ENCODE results near the gene EML1. TPM values are rescaled to one million over a fixed set of nuclear protein-coding genes. Genes with fewer than 3 reads are reported as not detected.

The EML1 gene
- total RNA-seq, 3 donors from 2014 or later = 5.4 to 82.5 (median 8.1) TPM

DNA sequence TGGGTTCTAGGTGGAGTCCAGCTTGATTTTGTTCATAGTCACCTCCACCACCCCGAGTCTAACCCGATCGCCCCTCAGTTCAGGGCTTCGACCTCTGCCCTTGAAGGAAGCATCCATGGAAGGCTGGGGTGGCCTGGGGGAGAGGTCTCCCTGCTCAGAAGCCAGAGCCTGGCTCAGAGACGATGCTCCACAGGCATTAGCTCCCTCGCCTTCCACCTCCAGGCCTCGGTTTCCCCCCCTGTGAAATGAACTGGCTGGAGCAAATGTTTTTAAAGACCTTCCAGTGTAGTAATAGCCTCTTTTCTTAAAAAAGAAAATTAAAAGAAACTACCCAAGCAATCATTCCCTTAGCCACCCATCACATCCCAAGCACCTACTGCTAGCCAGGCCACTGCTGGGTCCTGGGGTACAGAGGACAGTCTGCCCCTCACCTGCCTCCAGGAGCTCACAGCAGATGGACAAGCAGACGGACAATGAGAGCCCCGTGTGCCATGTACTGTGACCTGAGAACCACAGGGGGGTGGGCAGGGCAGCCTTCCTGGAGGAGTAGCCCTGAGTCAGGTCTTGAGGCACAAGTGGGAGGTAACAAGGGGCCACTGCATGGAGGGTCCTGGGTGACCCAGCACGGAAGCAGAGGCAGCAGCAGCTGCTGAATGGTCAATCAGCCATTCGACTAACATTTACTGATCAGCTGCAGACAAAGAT lies 42.3 kb upstream of the EML1 start:
- DNase-seq (no peak), ATAC-seq (no peak)
- TF ChIP-seq, protein P1, sequence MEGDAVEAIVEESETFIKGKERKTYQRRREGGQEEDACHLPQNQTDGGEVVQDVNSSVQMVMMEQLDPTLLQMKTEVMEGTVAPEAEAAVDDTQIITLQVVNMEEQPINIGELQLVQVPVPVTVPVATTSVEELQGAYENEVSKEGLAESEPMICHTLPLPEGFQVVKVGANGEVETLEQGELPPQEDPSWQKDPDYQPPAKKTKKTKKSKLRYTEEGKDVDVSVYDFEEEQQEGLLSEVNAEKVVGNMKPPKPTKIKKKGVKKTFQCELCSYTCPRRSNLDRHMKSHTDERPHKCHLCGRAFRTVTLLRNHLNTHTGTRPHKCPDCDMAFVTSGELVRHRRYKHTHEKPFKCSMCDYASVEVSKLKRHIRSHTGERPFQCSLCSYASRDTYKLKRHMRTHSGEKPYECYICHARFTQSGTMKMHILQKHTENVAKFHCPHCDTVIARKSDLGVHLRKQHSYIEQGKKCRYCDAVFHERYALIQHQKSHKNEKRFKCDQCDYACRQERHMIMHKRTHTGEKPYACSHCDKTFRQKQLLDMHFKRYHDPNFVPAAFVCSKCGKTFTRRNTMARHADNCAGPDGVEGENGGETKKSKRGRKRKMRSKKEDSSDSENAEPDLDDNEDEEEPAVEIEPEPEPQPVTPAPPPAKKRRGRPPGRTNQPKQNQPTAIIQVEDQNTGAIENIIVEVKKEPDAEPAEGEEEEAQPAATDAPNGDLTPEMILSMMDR (IDR thresholded peaks at IDR 0.05) = no peak
- H3K36me3 ChIP-seq (ENCODE audit: low read depth) = no peaks in the 10 kb centered on the region
- H3K4me1 ChIP-seq (ENCODE audit: low read depth) = peaks cover 9% of the 10 kb centered on the region
- intact Hi-C loops (cut with DNase I, micrococcal nuclease) = no loop called here
- H3K9me3 ChIP-seq = no peaks in the 10 kb centered on the region
- H3K4me3 ChIP-seq = no peak overlapping the region

DNA sequence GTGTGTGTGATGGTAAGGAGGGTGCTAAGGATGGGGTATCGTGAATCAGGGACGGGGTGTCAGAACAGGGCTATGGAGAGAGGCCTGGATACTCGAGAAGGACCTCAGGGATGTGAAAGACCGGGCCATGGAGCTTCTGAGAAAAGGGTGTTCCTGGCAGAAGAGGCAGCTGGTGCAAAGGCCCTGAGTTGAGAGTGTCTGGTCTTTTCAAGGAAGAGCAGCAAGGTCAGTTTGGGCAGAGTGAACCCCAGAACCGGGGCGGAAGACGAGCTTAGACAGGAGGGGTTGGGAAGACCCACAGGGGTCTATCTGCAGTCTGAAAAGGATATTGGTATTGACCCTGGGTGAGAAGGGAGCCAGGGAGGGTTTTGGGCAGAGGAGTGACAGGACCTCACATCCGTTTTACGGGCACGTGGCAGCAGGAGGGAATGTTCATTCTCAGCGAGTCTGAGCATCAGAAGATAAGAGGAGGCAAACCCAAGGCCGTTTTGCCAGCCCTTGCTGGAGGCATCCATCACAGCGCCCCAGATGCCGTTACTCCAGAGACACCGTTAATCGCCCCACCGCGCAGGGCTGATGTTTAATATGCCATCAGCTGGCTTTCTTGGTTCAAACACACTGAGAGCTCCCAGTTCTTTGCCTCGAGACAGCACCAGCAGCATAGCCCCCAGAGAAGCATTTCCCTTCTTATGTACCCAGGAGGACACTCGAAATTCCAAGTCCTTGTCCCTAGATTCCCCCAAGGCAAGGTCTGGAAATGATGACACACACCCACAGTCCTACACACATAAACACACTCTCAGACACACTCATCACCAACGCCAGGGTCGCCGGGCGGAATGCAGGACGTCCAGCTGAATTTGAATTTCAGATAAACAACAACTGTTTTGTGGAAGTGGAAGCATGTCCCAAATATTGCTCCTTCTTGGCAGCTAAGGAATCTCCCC lies 41.4 kb upstream of the EML1 start:
- ATAC-seq (peak; percentile 26), DNase-seq (no peak)
- no peak overlapping the region for H3K4me3 ChIP-seq
- intact Hi-C loops (cut with DNase I, micrococcal nuclease) = no loop called here
- no peaks in the 10 kb centered on the region for H3K9me3 ChIP-seq
- no peaks in the 10 kb centered on the region for H3K36me3 ChIP-seq (ENCODE audit: low read depth)
- peaks cover 7% of the 10 kb centered on the region for H3K4me1 ChIP-seq (ENCODE audit: low read depth)
- TF ChIP-seq, protein P1 (IDR thresholded peaks at IDR 0.05) = no peak

DNA sequence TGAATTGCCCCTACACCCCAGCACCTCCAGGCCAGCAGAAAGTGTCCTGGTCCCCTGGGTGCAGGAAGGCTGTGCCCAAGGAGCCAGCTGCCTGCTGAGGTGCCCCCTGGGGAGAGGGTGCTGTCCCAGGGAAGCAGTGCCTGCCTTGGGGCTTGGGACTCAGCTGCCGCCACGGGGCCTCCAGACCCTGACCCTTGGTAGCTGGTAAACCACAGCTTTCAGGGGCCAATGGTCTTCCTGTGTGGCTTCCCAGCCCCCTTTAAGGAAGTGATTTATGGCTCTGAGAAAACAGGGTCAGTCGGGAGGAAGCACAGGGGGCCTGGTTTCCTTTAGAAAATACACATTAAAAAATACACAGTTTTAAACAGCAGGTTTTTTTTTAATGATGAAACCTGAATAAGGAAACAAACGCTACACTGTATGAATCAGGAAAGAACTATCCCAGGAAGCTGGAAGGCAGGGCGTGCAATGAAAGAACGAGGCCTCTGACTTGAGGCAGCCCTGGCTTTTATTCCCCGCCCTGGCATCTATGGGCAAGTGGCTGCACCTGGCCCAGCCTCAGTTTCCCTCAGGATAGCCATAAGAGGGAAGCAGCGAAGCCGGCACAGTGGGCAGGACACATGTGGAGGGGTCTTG lies 40.6 kb upstream of the EML1 start:
- no peaks in the 10 kb centered on the region for H3K36me3 ChIP-seq (ENCODE audit: low read depth)
- no peak for DNase-seq
- H3K4me3 ChIP-seq = no peak overlapping the region
- intact Hi-C loops (cut with DNase I, micrococcal nuclease) = no loop called here
- no peaks in the 10 kb centered on the region for H3K9me3 ChIP-seq
- TF ChIP-seq, protein P1 (IDR thresholded peaks at IDR 0.05) = no peak
- no peak for ATAC-seq
- H3K4me1 ChIP-seq (ENCODE audit: low read depth) = peaks cover 7% of the 10 kb centered on the region

DNA sequence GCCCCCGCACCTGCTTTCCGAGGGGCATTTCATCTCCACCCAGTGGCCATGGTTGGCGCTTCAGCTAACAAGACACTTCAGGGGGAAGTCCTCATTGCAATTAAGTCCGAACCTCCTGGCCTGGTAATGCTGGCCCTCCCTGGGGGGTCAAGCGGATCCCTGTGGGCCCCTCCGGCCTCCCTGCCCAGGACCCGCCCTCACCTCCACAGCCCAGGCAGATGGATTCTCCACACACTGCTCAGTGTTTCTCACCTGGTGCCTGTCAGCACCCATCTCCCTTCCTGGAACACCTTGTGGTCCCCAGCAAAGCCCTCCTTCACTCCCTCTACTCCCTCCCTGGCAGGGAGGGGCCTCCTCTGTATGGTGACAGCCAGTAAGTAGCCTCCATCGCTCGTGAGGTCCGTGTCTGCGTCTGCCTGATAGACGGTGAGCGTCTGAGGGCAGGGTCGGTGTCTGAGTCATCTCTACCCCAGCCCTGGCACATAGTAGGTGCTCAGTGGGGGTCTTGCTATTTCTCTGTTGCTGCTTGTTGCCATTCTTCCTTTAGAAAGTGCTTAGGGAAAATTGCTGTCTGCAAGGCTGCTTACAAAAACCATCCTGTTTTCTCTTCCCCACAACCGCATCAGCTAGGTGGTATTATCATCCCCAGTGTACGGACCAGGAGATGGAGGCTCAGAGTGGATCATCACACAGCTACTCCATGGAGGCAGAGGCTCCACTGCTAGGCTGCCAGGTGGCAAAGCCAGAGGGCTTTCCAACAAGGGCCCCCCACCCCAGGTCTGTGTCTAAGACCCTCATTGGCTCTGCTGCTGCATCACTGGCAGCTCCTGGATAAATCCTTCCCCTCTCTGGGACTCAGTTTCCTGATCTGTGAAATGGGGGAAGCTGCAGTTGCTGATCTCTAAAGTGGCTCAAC lies 39.7 kb upstream of the EML1 start:
- no peaks in the 10 kb centered on the region for H3K36me3 ChIP-seq (ENCODE audit: low read depth)
- intact Hi-C loops (cut with DNase I, micrococcal nuclease) = no loop called here
- no peak overlapping the region for H3K4me3 ChIP-seq
- TF ChIP-seq, protein P1 (IDR thresholded peaks at IDR 0.05) = no peak
- peaks cover 7% of the 10 kb centered on the region for H3K4me1 ChIP-seq (ENCODE audit: low read depth)
- H3K9me3 ChIP-seq = no peaks in the 10 kb centered on the region
- DNase-seq (no peak), ATAC-seq (no peak)
